ENCODE results near the gene MIP.
"Not testable (repeated sequence)": the region's sequence is repeated elsewhere in the genome, so short reads cannot be mapped to it uniquely, and the experiment has no call there.

Gene MIP

DNA sequence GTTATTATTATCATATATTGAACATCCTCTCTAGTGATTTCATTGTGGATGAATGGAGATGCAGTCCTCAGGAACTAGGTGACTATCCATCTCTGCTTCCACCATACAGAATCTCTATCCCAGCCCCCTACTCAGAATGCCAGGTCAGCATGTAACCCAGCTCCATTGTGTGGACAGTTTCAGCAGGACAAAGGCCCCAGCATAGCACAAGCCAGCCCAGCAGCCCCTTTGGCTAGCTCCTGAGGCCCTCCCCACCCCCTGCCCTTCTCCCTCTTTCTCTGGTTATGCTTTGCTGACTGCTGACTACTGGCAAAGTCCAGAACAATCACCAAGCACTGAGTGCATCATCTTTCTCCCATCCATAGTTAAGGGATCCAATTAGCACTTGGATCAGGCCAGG is 8.1 kb upstream of the MIP start:
- no peak for DNase-seq

GRCh38 chr12:56461235-56462159 is 7.0 kb upstream of the MIP start:
- DNase-seq = no peak

- DNase-seq = no peak
These were observed 3.4 kb upstream of the MIP start for GRCh38 chr12:56457817-56458216.

GRCh38 chr12:56451147-56451546 is 3.3 kb downstream of the MIP start:
- no peak for DNase-seq

DNA sequence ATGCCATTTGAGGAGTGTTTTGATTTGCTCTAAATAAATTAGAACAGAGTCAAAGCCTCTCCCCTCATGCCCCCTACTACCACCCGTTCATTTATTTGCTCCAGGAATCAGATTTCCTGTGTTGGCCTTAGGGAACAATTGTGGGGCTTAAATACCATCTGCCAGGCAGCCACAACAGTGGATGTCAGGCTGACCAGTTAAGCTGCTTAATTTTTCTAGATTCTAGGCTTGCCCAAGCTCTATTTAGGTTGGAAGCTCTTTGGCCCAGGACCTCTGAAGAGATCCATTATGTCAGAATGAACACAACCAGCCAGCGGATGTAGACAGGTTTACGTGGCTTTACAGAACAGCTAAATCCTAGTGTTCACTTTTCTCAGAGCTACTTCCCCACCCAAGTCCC is 4.2 kb downstream of the MIP start:
- no peak for DNase-seq

GRCh38 chr12:56449622-56449984 is 4.9 kb downstream of the MIP start:
- DNase-seq = no peak

DNA sequence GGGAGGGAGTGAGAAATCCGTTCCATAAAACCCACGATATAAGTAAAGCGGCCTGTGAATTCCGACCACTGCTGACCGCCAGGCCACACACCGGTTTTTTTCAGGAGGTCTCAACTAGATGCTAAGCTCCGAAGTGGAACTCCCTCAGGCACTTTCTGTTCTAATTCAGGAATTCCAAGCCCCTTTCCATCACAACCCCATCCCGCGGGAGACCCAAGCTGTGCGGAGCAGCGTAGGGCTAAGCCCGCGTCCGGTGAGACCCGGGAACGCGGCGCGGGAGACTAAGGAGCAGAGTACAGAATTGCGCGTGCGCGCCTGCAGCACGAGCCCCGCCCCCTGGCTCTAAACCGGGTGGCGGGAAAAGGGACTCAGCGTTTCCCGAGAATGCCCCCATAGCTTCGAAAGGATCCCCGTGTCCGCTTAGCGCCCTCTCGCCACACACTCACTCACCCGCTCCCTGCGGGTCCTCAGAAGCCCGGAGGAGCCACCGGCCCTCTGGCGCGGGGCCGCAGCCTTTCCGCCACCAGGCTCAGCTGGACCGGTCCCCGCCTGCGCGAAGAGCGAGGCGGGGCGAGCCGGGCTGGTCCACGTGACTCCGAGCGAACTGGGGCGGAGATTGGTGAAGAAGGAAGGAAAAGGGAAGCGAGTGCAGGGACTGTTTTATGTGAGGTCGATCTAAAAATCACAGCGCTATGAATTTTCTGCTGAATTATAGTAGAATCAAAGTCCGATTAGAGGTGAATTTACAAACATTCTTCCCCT is 5.4 kb downstream of the MIP start, which contains the start of gene TIMELESS:
Gene TIMELESS (minus strand): TSS at position 567 of the 762 bp plus-strand sequence. CDS start 15,256 bp downstream, outside the sequence.
- DNase-seq = peak; percentile 90

DNA sequence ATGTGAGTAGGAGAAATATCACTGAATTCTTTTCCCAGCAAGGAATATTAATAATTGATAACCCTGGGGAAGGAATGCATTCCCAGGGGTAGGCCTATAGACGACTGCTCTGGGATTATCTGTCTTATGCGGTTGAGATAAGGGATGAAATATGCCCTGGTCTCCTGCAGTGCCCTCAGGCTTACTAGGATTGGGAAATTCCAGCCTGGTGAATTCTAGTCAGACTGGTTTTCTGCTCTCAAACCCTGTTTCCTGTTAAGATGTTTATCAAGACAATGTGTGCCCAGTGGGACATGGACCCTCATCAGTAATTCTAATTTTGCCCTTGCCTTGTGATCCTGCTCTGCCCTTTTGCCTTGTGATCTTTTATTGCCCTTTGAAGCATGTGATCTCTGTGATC is 11.2 kb downstream of the MIP start:
- DNase-seq = not testable (repeated sequence)

GRCh38 chr12:56437430-56438176 is 16.9 kb downstream of the MIP start:
- no peak for DNase-seq

GRCh38 chr12:56434828-56435227 is 19.6 kb downstream of the MIP start:
- no peak for DNase-seq

DNA sequence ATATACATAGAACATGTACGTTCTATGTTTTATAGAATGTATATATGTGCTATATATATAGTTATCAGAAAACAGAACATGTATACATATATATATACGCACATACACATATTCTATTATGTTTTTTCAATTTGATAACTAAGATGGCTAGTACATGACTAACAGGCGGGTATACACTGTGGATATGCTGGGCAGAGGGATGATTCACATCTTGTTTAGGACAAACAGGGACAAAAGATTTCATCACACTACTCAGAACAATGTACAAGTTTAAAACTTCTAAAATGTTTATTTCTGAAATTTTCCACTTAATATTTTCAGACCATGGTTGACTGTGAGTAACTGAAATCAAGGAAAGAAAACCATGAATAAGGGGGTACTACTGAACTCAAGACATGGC is 22.6 kb downstream of the MIP start:
- no peak for DNase-seq

GRCh38 chr12:56431288-56431687 is 23.2 kb downstream of the MIP start:
- no peak for DNase-seq

DNA sequence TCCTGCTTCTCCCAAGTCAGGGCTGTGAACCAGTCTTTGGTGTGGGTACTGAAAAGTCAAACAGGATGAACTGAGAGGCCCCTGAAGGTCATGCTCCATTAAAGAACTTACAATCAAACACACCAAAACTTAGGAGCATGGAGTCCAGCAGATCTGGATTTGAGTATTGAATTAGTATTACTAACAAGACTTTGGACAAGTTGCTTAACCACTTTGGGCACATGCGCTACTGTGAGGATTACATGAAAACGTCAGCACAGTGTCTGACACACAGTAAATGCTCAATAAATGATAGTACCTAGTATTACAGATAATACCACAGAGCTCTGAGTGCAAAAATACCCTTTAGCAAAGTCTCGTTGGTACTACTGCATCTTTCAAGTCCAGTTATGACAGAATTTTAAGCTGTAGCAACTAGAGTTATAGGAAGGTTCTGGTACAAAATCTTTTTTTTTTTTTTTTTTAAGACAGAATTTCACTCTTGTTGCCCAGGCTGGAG is 28.5 kb downstream of the MIP start:
- DNase-seq = no peak

DNA sequence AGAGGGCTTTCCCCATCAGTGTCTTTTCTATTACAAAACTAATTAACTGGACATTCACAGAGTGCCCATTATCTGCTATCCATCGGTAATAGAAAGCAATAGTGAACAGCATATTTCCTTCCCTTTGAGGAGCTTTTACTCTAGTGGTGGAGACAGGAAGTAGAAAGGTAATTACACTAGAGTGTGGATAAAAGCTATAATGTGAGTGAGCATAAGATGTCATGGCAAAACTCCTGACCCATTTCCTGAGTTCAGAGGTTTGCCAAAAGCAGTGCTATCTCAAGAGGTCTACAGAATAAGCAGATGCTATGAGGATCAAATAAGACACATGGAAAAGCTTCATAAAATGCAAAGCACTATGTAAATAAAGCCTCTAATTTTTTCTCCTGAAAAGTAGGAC is 29.3 kb downstream of the MIP start:
- no peak for DNase-seq

- no peak for DNase-seq
These were observed 34.0 kb downstream of the MIP start for GRCh38 chr12:56420411-56420810.

DNA sequence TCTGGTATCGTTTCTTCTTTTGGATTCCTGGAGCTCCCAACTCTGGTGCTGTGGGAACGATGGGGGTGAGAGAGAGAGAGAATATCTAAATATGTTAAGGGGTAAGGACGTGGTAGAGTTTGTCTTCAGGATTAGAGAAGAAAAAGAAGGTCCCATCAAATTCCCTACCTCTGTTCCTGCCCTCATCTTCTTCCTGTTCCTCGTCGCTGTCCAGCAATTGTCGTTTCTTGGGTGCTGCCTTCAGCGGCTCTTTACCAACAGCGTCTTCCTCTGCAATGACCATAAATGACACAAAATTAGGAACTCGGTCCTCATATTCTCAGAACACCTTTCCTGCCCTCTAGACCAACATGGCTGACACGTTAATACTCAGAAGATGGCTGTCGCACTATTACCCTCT is 36.7 kb downstream of the MIP start:
- no peak for DNase-seq

DNA sequence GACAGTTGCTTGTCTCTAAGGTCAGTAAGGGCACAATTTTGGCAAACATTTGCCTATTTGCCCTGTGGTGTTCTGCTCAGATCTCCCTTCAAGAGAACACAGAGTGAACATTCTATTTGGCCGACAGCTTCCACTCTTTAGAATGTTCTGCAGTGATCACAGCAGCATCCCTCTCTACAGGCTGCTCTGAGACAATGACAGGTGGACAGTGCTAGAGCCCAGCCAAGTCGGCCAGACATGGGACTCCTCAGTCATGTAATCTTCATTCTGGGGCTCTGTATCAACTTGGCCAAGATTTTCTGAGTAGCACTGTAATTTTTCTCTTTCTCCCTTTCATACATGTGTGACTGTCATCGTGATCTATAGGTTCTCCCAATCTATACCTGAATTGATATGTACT is 40.1 kb downstream of the MIP start:
- DNase-seq = no peak

DNA sequence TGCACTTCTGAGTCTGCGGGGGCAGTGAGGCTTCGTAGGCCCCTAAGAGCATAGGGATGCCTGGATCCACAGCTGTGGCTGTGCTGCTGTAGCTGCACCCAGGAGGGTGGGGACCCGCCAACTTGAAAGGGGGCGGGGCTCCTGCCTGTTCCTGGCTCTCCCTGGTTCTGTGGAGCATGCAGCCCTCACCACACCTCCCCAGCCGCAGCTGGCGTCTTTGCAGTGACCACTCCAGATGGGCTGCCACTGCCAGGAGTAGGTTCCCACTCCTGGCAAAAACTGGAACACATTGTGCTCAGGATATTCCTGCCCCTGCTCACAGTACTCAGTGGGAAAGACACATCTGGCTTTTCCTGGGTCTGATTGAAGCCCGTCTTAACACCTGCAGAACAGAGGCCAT is 41.1 kb downstream of the MIP start:
- no peak for DNase-seq

- no peak for DNase-seq
These were observed 42.4 kb downstream of the MIP start for GRCh38 chr12:56411781-56412639.

DNA sequence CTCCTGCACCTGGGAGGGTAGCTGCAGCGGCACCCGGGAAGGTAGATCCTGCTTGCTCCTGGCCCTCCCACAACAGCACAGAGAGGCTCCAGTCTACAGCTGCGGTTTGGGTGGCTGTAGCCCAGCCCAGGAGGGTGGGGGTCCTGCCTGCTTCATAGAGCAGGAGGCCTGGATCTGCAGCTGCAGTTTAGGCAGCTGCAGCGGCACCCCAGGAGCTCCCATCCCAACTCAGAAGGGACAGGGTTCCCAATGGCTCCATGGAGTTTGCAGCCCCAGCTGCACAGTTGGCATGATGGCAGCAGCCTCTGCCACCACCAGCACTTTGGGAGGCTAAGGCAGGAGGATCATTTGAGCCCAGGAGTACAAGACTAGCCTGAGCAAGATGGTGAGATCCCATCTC is 43.7 kb downstream of the MIP start:
- no peak for DNase-seq

DNA sequence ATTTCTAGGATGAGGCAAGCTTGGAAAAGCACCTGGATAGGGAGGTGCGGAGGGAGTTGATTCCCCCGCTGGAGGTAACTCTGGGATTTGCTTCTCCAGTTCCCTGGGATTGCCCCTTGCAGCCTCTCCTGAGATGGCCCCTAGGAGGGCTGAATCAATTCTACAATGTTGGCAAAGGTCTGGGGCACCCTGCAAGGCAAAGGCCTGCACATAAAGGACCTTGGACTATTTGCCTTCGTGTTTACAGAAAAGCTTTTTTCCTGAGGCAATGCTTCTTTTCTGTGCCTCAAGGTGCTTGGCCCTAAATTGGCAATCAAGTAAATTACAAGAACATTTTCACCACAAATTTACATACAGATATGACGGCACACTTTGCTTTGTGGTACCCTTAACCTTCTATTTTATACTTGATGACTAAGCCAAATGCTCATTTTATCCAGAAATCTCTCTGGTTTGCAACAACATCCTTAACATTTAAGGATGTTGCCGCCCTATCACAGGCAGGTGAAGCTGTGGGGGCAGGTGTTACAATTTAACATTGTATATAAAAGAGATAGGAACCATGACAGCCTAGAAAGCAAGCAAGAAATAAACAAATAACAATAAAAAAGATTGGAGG is 45.5 kb downstream of the MIP start:
- no peak for DNase-seq

- not testable (repeated sequence) for DNase-seq
These were observed 50.2 kb downstream of the MIP start for GRCh38 chr12:56404227-56404626.
